Measurements from ENCODE around the gene FOXP1.

- TF ChIP-seq CTCF (optimal IDR thresholded peaks at IDR 0.05 in 1 of 3, IDR thresholded peaks at IDR 0.05 in 1 of 3, conservative IDR thresholded peaks at IDR 0.05 in 1 of 3; ENCODE audit: extremely low read depth in 1 of 3, insufficient read depth in 2 of 3, low read length in 3 of 3) (no peak), EZH2 (IDR thresholded peaks at IDR 0.05; ENCODE audit: low read length) (no peak)
Measured at GRCh38 chr3:71436337-71436736, 147.2 kb downstream of the FOXP1 start.

Measured in keratinocyte (primary cell).